ENCODE data around the gene GPR39. TPM values are rescaled to one million over a fixed set of nuclear protein-coding genes. Genes with fewer than 3 reads are reported as not detected.

Gene GPR39
- total RNA-seq, 1 donor from 2014 or later: not detected

GRCh38 chr2:132669908-132670495 is 253.4 kb downstream of the GPR39 start, which contains the start of gene LYPD1:
LYPD1 (minus strand) TSS chr2:132670205; CDS start chr2:132669932, 273 bp downstream.
- intact Hi-C loops (cut with DNase I): no loop called here
- ATAC-seq (ENCODE audit: poor library complexity) (peak; percentile 63), DNase-seq (no peak)

GRCh38 chr2:132670496-132671150 is 254.0 kb downstream of the GPR39 start:
- intact Hi-C loops (cut with DNase I): no loop called here
- ATAC-seq (ENCODE audit: poor library complexity) (peak; percentile 71), DNase-seq (peak; percentile 42)

- ATAC-seq (ENCODE audit: poor library complexity) (no peak), DNase-seq (no peak)
- intact Hi-C loops (cut with DNase I): no loop called here
Measured at GRCh38 chr2:132671151-132671835, 254.7 kb downstream of the GPR39 start.

- DNase-seq (no peak), ATAC-seq (ENCODE audit: poor library complexity) (no peak)
- intact Hi-C loops (cut with DNase I): no loop called here
Measured at GRCh38 chr2:132676999-132677398, 260.4 kb downstream of the GPR39 start.

- no peak for ATAC-seq (ENCODE audit: poor library complexity)
- intact Hi-C loops (cut with DNase I): no loop called here
- DNase-seq: no peak
Measured at GRCh38 chr2:132677661-132678060, 261.1 kb downstream of the GPR39 start.

- ATAC-seq (ENCODE audit: poor library complexity) (no peak), DNase-seq (no peak)
- intact Hi-C loops (cut with DNase I): no loop called here
Measured at GRCh38 chr2:132678483-132678882, 261.9 kb downstream of the GPR39 start.

GRCh38 chr2:132680544-132680943 is 263.9 kb downstream of the GPR39 start:
- ATAC-seq (ENCODE audit: poor library complexity): no peak
- no peak for DNase-seq
- intact Hi-C loops (cut with DNase I): no loop called here

- DNase-seq (no peak), ATAC-seq (ENCODE audit: poor library complexity) (no peak)
- intact Hi-C loops (cut with DNase I): no loop called here
Measured at GRCh38 chr2:132681766-132682165, 265.2 kb downstream of the GPR39 start.

- DNase-seq: no peak
- intact Hi-C loops (cut with DNase I): no loop called here
- ATAC-seq (ENCODE audit: poor library complexity): no peak
Measured at GRCh38 chr2:132690664-132691303, 274.2 kb downstream of the GPR39 start.

GRCh38 chr2:132691556-132691955 is 275.0 kb downstream of the GPR39 start:
- DNase-seq (no peak), ATAC-seq (ENCODE audit: poor library complexity) (no peak)
- intact Hi-C loops (cut with DNase I): no loop called here

GRCh38 chr2:132692816-132693215 is 276.2 kb downstream of the GPR39 start:
- no peak for ATAC-seq (ENCODE audit: poor library complexity)
- DNase-seq: no peak
- intact Hi-C loops (cut with DNase I): no loop called here
